NCI-H1930 (cell line): ENCODE measurements around the gene ASB13.
"Not testable (repeated sequence)": the region's sequence is repeated elsewhere in the genome, so short reads cannot be mapped to it uniquely, and the experiment has no call there.

ENCODE experiments used
- DNase-seq, 2 experiments: peaks; one replicate each; lab custom pipeline; 2025; lab: John Stamatoyannopoulos, UW

ASB13 gene

DNA sequence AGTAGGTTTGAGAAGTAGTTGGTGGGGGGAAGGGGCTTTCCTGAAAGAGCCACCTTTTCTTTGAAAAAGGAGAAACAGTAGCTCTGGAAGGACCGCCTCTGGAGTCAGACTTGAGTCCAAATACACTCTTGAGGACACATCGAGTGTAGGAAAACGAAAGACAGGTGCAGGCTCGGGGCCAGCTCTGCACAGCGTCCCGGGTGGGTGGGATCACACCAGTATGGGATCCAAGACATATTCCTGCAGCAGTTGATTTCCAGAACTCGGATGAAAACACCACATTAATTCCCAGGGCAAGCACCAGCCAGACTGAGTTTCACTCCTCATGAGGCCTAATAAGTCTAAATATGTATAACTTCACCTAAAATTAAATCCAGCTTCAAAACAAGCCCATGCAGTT is 61.4 kb downstream of the ASB13 start:
- DNase-seq, result no peak

DNA sequence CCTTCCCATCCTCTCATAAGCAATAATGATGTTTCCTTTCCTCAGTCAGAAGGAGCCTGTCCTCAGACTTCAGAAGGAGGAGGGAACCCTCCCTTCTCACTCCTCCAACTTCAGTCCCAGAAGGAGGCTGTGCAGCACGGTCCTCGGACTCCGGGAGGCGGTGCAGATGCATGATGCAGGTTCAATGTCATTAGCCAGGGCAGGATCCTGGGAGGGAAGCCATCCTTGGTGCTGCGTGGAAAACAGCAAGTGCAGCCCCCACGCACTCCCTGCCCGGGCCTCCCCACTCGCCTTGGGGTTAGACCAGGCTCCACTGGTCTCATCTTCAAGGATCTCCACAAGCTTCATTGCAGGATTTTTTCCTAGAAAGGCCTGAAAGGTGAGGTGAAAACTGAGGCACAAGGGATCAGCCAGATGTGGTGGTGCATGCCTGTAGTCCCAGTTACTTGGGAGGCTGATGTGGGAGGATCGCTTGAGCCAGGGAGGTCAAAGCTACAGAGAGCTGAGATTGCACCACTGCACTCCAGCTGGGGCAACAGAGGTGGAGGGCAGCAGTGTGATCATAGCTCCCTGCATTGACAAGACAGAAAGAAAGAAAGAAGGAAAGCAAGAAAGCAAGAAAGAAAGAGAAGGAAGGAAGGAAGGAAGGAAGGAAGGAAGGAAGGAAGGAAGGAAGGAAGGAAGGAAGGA is 62.0 kb downstream of the ASB13 start:
- no peak for DNase-seq

- no peak for DNase-seq
These were observed 62.6 kb downstream of the ASB13 start for GRCh38 chr10:5603848-5604170.

DNA sequence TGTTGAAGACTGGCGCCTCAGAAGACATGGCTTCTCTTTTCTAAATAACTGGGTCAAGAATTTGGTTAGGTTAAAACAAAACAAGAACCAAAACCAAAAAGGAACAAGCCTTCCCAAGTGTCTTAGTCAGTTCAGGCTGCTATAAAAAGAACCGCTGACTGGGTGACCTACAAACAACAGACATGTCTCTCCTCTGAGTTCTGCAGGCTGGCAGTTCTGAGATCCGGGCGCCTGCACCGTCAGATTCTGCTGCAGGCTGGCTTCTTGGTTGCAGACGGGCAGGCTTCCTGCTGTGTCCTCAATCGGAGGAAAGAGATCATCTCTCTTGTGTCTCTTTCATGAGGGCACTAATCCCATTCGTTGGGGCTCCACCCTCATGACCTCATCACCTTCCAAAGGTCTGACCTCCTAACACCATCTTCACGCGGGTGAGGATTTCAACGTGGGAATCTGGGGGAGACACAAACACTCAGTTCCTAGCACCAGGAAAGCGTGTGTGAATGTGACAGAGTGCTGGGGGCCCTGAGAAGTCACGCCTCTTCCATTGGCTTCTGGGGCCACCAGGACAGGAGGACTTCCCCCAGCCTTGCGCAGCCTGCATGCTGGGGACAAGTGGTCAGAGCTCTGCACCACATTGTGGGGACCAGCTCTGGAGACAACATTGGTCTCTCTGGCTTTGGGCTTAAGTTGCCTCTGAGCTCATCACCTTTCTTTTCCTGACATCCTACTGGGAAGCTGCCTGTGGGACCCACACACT is 63.1 kb downstream of the ASB13 start:
- DNase-seq, result no peak

GRCh38 chr10:5601826-5602495 is 64.4 kb downstream of the ASB13 start:
- DNase-seq, result no peak

DNA sequence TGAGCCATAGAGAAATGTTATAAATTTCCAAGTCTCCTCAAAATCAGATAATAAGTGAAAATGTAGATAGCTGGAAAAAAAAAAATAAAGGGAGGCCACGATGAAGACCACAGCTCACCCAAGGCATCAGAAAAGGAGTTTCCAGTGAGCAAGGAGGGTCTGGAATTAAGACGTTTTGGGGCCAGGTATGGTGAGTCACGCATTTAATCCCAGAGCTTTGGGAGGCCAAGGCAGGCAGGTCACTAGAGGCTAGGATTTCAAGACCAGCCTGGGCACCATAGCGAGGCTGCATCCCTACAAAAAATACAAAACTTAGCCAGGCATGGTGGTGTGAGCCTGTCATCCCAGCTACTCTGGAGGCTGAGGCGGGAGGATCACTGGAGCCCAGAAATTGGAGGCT is 65.5 kb downstream of the ASB13 start:
- DNase-seq, result no peak

DNA sequence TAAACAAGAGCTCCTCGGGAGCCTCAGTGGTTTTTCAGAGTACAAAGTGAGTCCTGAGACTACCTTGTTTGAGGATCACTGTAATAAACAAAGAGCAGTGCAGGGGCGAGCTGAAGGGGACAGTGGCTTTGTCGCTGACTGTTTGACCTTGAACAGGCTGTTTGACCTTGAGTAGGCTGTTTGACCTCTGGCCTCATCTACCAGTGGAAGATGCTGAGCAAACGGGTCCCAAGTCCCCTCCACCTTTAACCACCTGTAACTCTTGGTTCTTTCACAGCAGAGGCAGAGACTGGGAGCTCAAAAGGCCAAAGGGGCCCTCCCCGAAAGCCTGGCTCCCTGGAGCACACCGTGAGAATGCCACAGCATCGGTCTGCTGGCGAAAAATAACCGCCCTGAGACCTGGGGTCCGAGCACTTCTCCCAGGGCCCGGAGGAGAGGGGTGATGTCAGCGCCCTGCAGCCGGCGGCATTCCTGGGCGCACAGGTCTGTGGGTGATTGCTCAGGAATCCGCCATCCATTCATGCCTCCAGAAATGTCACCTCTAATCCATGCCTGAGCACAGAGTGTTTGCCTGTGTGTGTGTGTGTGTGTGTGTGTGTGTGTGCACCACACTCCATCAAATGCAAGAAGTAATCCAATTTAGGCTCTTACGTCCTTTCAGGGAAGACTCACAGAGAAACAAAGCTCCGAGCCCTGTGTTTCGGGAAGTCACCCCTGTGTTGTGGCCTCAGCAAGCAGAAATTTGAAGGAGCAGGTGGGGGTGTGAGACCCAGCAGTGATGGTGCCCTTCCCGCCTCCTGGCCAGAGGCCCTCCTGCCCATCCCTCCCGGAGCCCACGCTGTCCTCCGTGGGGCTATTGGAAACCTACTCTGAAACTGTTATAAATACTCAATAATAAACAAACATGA is 66.5 kb downstream of the ASB13 start:
- no peak for DNase-seq

DNA sequence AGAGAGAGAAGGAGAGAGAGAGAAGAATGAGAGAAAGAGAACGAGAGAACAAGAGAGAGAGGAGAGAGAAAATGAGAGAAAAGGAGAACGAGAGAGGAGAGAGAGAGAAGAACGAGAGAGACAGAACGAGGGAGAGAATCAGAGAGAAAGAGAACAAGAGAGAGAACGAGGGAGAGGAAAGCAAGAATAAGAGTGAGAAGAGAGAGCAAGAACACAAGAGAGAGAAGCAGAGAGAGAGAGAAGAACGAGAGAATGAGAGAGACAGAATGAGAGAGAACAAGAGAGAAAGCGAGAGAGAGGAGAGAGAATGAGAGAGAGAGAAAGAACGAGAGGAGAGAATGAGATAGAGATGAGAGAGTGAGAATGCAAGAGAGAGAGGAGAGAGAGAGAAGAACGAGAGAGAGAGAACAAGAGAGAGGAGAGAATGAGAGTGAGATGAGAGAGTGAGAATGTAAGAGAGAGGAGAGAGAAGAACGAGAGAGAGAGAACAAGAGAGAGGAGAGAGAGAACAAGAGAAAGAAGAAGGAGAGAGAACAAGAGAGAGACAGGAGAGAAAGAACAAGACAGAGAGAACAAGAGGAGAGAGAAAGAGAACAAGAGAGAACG is 68.2 kb downstream of the ASB13 start:
- no peak for DNase-seq

GRCh38 chr10:5596611-5597341 is 69.6 kb downstream of the ASB13 start:
- DNase-seq, result no peak

GRCh38 chr10:5595994-5596471 is 70.4 kb downstream of the ASB13 start:
- DNase-seq, result no peak

- no peak for DNase-seq
These were observed 70.8 kb downstream of the ASB13 start for GRCh38 chr10:5595591-5595990.

- DNase-seq, result no peak
These were observed 71.3 kb downstream of the ASB13 start for GRCh38 chr10:5595095-5595494.

GRCh38 chr10:5594271-5595049 is 71.9 kb downstream of the ASB13 start:
- no peak for DNase-seq

DNA sequence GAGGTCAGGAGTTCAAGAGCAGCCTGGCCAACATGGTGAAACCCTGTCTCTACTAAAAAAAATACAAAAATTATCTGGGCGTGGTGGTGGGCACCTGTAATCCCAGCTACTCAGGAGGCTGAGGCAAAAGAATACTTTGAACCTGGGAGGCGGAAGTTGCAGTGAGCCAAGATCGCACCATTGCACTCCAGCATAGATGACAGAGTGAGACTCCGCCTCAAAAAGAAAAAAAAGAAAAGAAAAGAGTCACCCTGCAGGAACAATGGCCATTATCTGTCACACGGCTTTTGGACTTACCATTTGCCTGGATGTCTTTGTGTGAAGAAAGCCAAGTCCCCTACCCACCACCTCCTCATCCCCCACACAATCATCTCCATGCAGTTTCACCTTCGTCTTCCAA is 73.0 kb downstream of the ASB13 start:
- not testable (repeated sequence) for DNase-seq

DNA sequence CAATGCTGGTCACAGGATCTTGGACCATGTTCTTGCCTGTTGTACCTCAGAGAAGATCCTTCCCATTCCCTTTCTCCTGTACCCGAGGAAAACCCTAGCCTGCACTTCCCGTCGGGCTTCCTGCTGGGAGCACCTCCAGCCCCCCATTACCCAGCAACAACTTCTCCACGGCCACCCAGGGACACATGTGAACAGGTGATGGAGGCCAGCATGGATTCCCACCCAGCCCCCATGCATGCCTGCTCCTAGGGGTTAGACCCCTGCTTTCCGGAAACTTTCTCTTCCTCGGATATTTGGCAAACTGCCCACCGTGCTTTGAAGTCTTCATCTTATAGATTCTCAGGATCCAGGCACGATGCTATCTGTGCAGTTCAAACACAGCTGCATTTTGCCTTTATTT is 74.3 kb downstream of the ASB13 start:
- no peak for DNase-seq

- DNase-seq, result no peak
These were observed 75.0 kb downstream of the ASB13 start for GRCh38 chr10:5591336-5591824.

GRCh38 chr10:5590816-5591215 is 75.6 kb downstream of the ASB13 start:
- DNase-seq, result no peak

GRCh38 chr10:5589661-5590511 is 76.5 kb downstream of the ASB13 start:
- no peak for DNase-seq
